HG03139 (cell line): ENCODE data around the gene SPO11.

Source experiments
- ATAC-seq: cut with Tn5 transposase; IDR thresholded peaks from one replicate; pipeline ENCODE4 v1.9.1; 2021; ENCODE audit not compliant: unreplicated experiment

The SPO11 gene

DNA sequence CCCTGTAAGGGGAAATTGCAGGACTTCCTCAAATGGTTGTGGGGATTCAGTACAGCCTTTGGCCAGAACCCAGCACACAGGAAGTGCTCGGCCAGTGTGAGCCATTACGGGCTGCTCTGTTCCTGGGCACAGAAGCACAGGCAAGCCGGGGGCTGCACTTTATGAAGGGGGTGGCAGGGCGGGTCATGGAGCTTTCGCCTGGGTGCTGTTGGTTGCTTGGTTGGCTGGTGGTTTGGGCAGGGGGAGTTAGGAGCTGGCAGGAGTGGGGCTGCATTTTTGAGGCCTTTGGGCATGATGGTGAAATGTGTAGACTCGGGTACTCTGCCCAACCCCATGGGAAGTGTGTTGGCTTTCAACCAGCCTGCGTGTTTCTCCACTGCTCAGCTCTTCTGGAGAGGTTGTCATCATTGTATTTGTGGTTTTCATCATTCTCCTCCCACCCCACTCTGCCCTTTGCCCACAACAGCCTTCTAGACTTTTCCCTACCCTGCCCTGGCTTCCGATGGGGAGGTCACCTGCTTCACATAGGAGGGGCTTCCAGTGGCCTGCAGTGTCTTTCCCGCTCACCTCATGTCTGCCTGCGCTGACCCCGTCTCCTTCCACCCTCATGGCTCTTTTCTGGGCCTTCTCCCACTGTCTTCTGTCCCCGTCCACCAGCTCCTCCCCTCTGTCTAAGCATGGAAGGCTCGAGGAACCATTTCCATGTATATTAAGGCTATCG, 45.5 kb downstream of the SPO11 start:
- no peak for ATAC-seq

DNA sequence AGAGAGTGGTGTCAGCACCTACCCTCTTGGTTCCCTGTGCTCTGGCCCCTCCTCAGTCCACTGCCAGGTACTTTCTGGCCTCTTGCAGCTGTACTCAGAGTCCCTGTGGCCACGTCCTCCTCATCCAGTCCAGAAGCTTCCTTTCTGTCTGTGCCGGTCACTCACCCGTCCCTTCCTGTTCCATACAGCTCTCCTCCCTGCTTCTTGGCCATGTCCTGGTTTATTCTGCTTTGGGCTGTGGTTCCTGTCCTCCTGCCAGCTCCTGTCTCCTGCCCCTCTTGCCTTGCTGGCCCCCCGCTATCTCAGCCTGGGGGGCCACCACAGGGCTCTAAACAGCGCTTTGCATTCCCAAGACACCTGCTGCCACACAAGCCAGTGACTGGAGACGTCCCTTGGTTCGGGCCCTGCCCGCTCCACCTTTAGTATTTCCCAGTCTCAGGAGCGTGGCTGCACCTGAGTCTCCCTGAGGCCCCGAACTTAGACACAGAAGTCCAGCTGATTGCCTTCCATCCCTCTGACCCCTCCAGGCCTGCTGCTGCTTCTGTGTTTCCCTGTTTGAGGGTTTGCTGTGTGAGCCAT, 46.1 kb downstream of the SPO11 start:
- no peak for ATAC-seq

DNA sequence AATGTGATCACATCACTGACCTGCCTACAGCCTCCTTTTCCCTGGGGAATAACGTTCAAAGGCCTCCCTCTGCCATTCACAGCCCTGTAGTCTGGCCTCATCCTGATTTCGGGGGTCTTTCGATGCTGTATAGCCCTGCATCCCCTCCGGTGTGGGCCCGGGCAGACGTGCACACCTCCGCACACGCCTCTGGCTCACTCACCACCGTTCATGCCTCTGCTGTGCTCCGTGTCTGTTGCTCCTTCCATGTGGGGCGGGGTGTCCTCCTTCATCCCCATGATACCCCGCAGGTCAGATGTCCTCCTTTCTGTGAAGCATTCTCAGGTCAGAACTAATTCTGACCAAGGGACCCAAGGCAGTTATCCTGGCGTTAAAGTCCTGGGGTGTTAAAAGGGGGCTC, 47.7 kb downstream of the SPO11 start:
- ATAC-seq = no peak

DNA sequence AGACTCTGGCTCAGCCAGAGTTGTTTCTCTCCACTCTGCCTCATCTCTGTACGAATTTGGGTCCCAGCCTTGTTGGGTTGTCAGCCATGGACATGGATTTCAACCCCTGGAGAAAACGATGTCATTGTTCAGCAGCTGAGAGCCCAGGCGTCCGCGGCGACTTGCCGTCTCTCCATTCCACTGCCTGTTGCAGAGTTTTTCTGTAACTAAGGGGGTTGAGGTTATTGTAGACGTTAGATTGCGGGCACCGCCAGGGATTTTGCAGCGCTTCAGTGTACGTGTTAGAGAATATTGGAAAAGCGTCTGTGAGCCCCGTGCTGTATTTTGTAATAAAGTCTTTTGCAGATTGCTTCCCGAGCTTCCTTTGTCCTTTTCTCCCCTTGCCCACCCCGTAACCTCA, 48.5 kb downstream of the SPO11 start:
- no peak for ATAC-seq

DNA sequence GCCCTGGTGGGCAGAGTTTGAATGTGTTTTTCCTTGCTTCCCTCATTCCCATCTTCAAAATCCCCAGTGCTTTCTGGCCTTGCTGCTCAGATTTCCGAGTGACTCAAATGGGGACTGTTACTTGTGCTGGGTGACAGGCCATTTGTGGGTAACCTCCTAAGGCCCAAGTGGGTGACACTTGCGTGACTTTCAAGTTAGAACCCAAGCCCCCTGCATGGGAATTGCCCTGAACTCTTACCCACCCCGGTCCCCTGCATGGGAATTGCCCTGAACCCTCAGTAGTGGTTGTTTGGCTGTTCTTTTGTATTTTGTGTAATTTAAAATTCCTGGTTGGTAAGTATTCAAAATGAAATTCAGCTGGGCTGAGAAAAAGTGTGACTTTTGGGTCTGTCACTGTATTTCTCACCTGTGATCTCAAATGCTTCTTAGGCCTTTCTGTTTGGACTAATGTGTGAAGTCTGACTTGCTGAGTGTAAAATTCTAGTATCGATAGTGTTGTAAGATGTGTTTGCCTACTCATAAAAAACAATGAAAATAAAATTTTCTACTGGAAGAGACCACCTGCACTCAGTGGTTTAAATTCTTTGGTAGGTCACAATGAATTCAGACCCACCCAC, 49.2 kb downstream of the SPO11 start:
- no peak for ATAC-seq

DNA sequence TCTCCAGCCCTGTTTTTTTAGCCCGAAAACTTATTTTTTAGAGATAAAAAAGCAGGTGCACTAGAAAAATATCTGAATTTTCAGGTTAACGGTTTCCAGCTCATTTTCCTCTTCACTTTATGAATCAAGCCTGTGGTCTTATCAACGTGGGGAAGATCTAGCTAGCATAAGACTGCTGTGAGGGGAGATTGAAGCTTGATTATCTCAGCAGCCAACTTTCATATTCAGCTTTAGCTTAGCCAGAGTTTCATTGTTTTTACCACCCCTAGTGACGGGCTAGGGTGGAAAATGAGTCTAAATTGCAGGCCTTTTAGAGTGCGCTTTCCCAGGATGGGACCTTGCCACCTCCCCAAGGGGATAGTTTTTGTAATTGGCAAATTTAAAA, 49.7 kb downstream of the SPO11 start:
- no peak for ATAC-seq

DNA sequence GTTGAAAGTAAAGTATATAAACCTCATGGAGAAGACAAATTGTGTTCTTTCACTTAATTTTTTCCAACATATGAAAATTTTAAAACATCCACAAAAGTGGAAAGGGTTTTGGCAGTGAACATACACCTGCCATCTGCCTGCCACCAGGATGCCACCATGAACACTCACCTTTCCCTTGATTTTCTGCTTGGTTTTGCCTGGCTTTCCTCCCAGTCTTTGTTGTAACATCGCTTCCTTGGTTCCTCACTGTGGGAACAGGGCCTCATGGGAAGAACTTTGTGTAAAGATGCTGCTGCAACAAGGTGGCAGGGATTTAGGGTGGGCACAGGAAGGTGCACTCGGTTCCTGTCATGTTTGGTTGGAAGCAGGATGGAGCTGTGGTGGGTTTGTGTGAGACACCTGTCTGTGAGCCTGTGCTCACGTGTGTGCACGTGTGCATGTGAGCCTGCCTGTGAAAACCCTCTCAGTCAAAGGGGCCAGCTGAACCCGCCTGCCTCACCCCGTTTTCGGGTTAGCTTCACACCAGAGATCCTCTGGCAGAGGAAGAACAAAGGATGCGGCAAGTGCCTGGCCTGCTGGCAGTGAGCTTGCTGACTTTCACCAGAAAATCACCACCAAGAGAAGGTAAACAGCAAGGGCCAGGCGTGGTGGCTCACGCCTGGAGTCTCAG, 50.6 kb downstream of the SPO11 start:
- no peak for ATAC-seq

DNA sequence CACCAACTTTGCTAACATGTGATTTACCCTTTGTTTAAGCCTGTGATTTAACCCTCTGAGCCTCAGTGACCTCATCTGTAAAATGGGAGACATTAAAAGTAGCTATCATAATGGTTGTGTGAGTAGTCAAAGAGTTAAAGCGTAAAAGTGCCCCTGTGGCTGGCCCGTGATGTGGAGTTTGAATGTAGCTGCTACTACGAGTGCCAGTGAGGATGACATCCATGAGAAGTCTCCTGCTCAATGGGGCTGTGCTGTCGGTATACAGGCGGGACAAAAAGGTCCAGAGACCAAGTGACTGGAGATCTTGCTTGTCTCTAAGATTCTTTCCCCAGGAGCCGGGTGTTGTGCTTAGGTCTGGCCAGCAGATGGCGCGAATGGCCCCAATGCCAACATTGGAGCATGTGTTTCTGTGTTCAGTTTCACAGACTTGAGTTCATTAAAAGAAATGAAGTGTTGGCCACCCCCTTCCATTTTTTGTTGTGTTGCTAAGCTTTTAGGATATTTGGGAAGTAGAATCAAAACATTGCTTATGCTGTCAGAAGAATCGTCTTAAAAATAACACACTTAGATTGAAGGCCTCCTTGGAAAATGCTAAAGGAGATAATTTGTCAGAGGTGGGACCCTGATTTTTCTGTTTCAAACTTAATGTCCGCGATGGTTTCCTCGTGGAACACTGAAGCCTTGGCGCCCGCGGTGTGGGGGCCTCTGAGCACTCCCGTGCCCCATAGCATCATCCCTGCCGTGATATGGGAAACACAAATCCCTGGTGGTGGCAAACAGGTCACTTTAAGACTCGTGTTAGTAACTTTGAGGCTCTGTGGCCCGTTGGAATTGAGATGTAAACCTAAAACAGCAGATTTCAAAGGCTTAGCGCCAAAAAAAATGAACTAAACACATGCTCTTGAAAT, 52.2 kb downstream of the SPO11 start:
- no peak for ATAC-seq

DNA sequence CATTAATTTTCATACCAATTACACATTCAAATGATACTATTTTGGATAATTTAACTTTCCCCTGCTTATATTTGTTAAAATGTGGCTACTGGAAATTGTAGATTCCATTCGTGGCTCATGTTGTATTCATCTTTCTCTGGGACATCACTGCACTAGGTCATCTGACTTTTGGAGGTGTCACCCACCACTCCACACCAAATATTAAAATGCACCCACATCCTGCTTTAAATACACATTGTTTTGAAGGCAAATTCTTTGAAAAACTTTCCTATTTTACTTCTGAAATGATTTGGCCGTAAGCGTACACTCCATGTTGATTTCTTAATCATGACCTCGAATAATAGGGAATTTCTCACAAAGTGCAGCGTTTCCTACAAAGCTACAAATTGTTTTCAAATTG, 52.9 kb downstream of the SPO11 start:
- no peak for ATAC-seq

DNA sequence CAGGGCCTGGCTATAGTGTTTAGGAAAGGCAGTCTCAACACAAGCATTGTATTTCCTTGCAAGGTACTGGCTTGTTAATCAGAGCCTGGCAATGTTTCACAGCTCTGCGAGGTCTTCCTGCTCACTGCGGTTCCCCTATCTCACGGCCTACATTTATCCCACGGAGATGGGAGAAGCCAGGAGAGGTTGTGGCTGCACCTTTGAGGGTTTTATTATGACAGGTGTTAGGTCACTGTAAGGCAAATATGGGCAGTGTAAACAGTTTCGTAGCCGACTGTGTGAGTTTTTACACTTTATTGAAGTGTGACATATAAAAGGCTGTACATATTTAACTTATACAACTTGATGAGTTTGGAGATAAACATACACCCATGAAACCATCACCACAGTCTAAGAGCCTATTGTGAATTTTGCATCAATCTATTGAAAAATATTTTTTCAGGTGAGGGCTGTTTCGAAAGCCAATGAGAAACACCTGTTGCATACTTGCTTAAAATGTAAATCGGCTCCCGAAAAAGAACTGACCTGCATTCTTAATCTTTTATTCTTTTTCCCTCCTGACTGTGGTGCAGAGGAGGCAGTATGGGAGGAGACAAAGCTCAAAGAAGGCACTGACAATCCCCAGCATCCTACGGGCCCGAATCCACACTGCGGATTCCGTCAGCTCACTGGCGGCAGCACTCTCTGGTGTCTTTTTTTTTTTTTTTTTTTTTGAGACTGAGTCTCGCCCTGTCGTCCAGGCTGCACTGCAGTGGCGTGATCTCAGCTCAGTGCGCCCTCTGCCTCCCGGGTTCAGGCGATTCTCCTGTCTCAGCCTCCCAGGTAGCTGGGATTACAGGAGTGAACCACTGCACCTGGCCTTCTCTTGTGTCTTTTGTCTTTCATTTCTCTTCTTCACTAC, 54.1 kb downstream of the SPO11 start:
- ATAC-seq = no peak

DNA sequence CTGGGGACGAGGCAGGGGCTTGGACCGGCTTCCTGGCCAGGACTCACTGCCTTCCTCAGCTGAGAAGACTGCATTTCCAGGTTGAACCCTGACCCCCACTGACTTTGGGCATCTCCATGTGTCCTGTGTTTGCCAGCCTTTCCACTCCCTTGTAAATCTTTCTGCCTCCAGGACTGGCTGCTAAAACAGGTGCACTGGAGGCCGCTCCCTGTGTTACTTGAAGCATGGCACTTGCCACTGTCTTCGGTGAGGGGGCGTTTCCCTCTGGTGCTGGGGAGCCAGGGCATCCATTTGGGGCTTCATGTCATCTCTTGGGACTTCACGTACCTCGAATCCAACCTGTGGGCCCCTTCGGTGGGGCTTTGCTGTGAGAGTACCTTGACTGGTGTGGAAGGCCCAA, 54.9 kb downstream of the SPO11 start:
- no peak for ATAC-seq

DNA sequence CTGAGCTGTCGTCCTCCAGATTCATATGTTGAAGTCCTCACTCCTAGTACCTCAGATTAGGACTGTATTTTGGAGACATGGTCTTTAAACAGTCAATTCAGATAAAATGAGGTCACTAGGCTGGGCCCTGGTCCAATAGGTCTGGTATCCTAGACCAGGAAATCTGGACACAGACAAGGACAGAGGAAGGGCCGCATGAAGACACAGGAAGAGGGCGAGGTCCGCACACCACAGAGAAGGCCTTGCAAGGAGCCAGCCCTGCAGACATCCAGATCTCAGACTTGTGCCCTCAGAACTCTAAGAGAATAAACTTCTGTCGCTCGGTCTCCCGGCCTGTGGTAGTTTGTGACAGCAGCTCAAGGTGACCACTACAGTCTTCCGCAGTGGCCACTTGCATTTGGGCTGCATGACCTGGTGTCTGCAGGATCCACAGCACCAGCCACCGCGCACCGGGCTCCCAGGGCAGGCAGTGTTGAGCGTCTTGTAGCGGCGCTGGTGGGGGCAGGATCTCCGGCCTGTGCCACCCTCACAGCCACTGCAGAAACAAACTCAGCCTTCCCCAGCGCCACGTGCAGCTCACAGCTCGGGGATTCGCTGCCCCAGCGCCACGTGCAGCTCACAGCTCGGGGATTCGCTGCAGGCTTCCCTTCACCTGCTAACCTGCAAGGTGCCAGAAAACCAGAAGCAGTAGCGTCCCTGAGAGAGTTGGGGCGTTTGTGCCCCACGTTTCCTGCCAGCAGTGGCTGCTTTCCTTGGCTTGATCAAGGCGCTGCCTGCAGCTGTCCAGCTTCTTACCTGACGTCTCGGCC, 55.6 kb downstream of the SPO11 start:
- no peak for ATAC-seq

DNA sequence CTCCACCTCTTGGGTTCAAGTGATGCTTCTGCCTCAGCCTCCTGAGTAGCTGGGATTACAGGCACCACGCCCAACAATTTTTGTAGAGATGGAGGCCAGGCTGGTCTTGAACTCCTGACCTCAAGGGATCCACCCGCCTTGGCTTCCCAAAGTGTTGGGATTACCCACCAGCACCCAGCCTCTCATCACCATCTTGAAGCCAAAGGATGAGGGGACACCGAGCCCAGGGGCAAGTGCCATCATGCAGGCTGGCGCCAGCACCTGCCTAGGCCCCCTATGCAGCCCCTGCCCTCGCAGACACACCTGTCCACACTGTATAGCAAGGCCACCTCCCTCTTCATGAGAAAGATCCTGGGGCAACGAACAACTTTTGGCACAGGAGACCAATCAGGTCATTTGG, 56.3 kb downstream of the SPO11 start:
- no peak for ATAC-seq

DNA sequence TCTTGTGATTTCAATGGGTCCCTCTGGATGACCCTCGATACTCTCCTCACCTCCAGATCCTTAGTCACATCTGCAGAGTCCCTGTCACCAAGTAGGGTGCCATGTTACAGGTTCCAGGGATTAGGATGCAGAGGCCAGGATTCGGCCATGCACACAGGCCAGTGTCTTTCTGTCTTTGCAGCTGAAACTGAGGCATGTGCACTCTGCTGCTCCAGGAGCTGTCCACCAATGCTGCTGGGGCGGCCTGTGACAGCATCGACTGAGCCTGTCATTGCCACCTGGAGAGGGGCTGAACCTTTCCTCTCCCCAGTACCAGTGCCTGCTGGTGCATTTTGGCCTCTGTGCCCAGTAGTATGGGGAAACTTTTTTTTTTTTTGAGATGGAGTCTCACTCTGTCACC, 57.2 kb downstream of the SPO11 start:
- no peak for ATAC-seq

DNA sequence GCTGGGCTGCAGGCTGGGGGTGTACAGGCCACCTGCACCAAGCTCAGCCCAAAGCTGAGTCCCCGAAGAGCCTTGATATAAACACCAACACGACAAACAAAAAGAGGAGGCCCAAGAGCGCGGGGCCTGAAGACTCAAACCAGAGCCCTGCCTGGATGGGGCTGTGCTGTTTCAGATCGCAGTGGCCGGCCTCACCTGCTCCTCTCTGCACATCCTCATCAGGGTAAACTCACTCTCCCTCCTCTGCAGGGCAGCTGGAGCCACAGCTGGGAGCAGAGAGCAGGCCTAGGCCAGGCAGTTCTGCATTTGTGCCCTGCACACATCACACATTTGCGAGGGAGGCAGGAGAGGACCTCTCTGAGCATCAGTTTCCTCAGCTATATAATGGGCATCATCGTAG, 57.9 kb downstream of the SPO11 start:
- ATAC-seq = no peak

DNA sequence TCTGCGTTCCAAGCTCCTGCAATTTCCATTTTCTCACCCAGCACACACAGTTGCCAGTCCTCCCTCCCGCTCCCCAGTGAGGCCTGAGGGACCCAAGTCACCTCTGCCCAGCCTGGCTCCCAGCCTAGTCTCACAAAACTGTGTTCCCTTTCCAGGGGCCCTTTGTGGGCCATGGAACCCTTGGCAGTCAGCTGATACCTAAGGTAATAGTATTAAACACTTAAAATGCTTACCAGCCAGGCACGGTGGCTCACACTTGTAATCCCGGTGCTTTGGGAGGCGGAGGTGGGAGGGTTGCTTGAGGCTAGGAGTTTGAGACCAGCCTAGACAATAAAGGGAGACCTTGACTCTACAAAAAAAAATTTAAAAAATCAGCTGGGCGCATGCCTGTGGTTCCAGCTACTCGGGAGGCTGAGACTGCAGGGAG, 58.4 kb downstream of the SPO11 start:
- no peak for ATAC-seq

DNA sequence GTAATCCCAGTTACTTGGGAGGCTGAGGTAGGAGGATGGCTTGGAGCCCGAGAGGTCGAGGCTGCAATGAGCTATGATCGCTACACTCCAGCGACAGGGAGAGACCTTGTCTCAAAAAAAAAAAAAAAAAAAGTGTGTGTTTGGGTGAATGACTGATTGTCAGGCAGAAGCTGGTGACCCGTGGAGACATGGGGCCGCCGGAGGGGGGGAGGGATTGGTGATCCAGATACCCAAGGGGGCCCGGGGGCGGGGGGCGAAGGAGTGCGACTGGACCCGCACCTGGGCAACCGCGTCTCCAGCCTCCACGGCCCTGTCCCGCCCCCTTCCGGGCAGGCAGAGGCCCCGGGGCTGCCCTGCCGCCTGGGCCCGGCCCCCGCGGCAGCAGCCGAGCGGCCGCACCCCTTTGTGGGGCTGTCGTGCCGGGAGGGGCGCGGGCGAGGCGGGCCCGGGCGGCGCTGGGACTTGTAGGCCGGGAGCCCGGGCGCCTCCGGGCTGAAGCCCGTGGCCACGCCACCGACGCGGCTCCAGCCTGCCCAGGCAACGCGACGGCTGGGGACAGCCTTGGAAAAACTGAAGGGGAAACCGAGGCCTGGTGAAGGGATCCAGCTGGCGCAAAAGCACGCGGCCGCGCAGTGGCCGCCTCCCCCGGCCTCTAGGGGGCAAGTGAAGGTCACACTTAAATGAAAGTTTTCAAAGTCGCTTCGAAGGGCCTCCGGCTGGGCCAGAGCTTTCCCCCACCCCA, 59.5 kb downstream of the SPO11 start:
- ATAC-seq = no peak
